ENCODE data around the gene TPBG.
A peak's percentile ranks its signal among the peaks of the same experiment; 100 is the strongest.
"Not testable (repeated sequence)": the region's sequence is repeated elsewhere in the genome, so short reads cannot be mapped to it uniquely, and the experiment has no call there.

The TPBG gene

DNA sequence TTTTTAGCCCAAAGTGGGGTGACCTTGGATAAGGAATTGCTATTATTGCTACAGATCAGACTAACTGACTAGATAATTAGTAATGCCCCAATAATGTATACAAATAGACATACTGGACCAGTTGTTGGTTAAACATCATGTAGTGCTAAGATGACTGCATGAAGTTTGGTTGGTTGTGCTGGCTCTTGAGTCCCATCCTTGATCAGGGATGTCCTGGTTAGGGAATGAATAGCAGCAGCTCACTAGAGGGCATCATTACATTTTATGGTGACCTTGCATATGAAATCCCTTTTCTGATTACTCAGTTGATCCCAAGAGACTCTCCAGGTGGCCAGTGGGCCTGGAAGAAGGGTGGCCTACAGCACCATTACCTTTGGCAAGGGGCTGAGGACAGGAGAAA, 10.9 kb downstream of the TPBG start:
- no peak for DNase-seq (ENCODE audit: low read depth)

DNA sequence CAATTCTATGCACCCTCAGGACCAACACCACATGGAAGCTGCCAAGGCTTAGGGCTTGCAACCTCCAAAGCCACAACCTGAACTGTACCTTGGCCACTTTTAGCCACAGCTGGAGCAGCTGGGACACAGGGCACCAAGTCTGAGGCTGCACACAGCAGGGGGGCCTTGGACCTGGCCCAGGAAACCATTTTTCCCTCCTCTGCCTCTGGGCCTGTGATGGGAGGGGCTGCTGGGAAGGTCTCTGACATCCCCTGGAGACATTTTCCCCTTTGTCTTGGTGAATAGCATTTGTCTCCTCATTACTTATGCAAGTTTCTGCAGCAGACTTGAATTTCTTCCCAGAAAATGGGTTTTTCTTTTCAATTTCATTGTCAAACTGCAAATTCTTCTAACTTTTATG, 13.0 kb downstream of the TPBG start:
- DNase-seq (ENCODE audit: low read depth) = no peak

DNA sequence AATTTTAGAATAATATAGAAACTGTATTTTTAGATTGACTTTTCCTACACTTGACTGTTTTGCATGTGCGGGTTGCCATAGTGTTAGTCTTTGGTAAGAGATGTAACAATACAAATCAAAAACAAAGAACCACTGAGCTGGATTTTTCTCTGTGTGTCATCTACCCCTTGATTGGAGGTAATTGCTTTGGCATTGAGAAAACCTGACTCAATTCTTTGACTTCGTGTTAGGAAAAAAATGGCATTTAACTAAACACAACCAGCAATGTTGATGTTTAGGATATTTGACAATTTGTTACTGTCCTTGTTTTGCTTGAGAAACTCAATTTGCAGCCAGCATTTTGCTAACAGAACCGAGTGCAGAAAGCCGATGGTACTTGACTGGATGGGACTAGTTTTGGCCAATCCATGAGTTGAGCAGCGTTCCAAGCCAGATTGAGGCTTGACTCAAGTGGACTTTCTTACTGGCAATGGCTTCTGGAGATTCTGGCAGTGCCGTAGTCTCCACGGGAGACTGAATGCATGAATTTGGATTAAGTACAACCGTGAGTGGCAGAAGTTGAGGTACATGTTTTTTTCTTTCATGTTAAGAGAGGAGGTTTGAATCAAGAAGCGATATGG, 17.1 kb downstream of the TPBG start:
- DNase-seq (ENCODE audit: low read depth) = no peak

DNA sequence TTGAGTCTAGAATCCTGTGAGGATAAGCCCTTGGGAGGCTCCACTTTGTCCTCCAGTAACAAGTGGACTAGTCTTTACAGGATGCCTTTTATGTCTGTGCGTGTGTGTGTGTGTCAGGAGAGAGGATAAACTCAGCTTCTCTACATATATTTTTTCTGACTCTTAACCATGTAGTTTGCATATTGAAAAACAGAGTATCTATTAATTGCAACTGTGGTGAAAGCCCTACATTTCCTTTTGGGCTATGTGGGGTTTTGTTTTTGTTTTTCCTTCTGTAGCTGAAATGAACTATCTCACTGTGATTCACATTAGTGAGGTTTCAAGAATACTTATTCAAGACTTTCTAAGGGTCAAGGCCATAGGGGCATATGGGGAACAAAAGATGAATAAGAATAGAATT, 17.7 kb downstream of the TPBG start:
- no peak for DNase-seq (ENCODE audit: low read depth)

DNA sequence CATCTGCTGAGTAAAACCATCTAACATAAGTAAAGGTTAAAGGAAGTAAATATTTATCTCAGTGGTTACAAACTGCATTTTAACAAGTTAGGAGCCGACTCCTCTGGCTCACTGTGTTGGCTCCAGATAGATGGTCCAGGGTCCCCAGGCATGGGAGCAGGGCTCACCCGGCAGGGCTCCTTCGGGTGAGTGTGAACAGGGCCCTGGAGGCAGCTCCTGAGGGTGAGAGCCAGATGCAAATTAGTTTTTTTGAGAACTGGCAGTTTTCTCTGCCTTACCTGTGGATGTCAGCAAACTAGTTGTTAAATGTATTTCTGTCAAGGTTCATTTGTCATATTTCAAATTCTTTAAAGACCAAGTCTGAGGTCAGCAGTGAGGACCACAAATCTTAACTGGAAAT, 21.5 kb downstream of the TPBG start:
- DNase-seq (ENCODE audit: low read depth) = no peak

DNA sequence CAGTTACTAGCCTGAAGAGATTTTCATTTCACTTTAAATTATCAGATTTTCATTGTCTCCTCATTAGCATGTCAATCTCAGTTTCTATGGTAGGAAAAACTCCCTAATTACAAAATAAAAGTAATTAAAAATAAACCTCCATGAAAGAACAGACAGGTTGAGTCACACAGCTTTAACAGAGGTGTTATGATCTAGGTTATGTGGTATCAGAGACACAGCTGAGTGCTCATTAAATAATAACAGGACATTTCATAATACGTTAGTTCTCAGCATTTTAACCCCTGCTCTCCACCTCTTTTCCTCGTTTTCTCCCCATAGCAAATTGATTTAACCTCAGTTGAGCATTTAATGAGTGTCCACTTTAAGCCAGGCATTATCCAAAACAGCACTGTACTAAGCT, 21.9 kb downstream of the TPBG start:
- no peak for DNase-seq (ENCODE audit: low read depth)

DNA sequence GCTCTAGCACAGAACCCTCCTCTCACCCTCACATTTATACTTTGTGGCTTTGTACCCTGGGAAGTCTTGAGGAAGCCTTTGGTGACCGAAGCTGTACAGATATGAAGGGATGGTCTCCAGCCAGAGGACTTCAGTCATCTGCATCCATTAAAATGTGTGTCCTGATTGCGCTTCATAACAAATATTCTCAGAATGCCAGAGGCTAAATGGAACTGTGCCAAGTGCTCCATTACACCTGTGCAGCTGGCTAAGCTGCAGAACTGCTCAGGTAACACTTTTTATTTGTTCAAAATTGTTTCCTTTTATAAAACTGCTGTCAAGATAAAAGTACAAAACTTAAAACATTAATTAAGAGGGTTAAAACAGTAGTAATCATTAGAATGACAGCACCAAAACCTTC, 22.3 kb downstream of the TPBG start:
- no peak for DNase-seq (ENCODE audit: low read depth)

DNA sequence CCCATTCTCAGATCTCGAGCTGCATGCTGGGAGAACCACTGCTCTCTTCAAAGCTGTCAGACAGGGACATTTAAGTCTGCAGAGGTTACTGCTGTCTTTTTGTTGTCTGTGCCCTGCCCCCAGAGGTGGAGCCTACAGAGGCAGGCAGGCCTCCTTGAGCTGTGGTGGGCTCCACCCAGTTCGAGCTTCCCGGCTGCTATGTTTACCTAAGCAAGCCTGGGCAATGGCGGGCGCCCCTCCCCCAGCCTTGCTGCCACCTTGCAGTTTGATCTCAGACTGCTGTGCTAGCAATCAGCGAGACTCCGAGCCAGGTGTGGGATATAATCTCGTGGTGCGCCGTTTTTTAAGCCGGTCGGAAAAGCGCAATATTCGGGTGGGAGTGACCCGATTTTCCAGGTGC, 31.2 kb downstream of the TPBG start:
- DNase-seq (ENCODE audit: low read depth) = not testable (repeated sequence)

DNA sequence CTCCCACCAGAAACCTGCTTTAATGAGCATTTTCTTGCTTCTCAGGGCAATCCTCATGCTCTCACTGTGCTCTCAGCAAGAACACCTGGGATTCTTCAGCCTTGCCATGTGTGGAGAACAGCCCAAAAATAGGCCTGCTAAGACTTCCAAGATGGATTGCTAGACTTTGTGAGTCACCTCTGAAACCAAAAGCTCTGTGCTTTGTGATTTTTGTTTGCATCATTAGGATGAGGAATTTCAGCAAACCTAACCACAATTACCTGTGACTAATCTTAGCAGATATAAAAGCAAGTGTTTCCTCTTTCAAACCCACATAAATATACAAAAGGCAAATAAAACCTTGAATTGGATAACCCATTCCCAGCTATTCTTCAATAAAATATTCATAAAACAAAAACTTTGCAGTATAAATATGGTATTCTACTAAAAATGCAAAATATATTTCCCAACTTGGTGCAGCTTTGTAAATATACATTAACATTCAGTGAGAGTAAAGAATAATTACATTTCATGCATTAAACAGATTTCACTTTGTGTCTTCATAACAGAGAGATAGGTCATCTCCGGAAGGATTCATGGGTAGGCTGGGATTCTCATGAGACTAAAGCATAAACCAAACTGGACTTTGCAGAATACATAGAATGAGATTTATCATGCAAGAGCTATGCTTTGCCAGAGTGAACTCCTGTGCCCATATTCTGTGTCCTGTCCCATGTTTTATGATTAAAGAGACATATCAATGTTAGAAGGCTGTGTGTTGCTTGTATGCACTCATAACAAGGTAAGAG, 33.5 kb downstream of the TPBG start:
- DNase-seq (ENCODE audit: low read depth) = peak; percentile 94

DNA sequence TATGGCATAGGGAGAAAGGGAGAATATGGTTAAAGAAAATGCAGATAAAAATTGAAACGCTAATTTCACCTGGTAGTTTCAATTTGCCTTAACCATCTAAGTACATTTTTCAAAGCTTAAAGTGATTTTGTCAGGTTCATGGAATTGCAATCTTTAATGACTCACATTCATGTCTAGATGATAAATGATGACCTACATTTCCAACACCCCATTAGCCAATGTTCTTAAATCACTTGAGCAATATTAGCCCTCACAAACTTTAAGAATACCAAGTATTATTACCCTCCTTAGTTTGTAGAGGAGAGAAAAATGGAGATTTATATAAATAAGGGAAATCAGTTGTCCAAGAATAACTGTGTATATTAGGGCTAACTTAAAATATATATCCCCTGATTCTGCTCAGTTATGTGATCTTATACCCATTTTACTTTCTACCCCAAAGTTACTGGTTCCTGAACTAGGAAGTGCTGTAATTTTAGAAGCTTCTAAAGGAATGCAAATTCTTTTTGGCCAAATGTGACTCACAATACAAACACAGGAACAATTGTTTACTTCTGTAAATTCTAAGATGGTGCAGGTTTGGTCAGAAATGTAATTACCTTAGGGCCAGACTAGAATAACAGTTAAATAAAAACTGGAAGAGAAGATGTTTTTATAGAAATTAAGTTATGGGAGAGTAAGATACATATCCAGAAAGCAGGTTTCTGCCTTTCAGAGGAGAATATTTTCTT, 34.5 kb downstream of the TPBG start:
- DNase-seq (ENCODE audit: low read depth) = peak; percentile 89

DNA sequence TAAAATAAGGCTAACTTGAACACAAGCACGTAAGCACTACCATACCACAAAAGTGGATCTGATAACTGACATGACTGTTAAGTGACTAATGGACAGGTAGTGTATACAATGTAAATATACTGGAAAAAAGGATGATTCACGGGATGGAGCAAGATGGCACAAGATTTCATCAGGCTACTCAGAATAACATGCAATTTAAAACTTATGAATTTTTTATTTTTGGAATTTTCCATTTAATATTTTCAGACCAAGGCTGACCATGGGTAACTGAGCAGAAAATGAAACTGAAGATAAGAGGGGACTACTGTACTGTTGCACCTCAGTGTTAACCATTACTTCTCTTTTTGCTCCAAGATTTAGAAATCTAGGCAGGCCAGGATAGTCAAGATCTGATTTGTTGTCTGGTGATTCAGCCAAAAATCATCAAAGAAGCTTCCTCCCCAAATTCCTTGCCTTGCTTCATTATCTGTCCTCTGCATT, 45.4 kb downstream of the TPBG start:
- DNase-seq (ENCODE audit: low read depth) = peak; percentile 89

DNA sequence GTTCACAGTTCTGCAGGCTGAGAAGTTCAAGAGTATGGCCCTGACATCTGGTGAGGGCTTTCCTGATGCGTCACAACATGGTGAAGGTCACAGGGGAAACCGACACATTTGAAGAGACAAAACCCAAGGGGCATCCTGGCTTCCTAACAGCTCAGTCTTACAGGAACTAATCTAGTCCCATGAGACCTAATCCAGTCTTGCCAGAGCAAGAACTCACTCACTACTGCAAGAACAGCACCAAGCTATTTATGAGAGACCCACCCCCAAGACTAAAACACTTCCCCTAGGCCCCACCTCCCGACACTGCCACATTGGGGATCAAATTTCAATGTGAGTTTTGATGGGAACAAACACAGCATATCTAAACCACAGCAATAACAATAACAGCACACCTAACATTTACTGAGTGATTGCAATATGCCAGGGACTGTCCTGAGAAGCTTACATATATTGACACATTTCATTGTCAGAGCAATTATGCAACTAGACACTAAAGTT, 46.6 kb downstream of the TPBG start:
- DNase-seq (ENCODE audit: low read depth) = peak; percentile 50

DNA sequence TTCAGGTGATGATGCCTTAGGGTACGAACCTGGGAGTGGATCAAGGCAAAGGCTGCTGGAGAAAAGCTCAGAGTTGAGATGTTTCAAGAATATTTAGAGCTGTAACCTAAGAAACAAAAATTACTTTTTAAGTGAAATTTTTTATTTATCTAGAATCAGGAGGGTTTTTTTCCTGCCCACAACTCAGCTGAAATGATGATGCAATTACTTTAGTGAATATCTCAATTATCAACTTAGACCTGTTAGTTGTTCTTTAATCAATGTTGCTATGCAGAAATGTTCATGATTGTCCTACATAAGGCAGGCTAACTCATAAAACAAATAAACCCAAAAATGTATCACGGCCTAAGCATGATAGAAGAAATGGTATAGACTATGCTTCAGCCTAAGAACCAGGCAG, 50.3 kb downstream of the TPBG start:
- no peak for DNase-seq (ENCODE audit: low read depth)

DNA sequence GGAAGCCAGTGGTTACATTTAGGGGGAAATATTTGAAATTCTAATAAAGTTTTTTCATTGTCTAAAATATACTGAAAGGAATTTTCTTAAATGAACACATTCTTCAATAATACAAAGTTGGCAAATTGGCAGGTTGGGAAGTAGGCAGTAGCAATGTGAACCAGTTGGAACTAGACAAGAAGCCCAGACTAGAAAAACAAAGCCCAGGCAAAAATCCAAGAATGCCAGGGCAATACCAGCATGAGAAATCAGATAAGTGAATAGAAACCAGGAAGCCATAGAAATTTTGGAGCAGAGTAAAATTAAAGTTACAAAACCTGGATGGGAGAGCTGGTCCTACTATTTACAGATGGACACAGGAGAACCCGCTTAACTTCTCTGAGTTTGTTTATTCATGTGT, 52.2 kb downstream of the TPBG start:
- no peak for DNase-seq (ENCODE audit: low read depth)

DNA sequence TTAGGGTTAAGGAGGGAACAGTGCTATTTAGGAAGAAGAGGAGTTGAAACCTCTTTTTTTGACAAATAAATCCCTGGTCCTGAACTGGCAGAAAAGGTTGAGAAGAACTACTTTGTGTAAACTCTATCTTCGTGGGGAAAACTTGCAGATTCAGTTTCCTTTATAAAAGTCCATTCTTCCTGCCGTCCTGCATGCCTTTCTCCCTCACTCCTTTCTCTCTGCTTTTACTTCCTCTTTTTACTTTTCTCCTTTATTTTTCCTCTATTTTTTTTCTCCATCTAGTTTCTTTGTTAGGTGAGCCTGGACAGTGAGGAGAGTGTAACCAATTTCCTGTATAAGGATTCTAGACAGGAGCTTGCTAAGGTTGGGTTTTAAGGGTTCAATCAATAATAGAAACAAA, 52.7 kb downstream of the TPBG start:
- DNase-seq (ENCODE audit: low read depth) = no peak

Data from iris pigment epithelial cell (primary cell).